GM18868 (cell line): ENCODE results near the gene CBX6.

ENCODE experiments used
- ATAC-seq: cut with Tn5 transposase; IDR thresholded peaks from one replicate; pipeline ENCODE4 v1.9.1; 2021; ENCODE audit warnings: mild to moderate bottlenecking, moderate library complexity; ENCODE audit not compliant: unreplicated experiment

The CBX6 gene

GRCh38 chr22:38823076-38823475, 48.9 kb downstream of the CBX6 start:
- ATAC-seq: no peak

GRCh38 chr22:38820020-38820419, 52.0 kb downstream of the CBX6 start:
- ATAC-seq: no peak

- no peak for ATAC-seq
Measured at GRCh38 chr22:38819387-38819940, 52.6 kb downstream of the CBX6 start.

GRCh38 chr22:38817196-38817595, 54.8 kb downstream of the CBX6 start:
- no peak for ATAC-seq

GRCh38 chr22:38815842-38816241, 56.2 kb downstream of the CBX6 start:
- no peak for ATAC-seq
